Daoy (cell line): Measurements from ENCODE around the gene ALDH1L1. TPM values are rescaled to one million over a fixed set of nuclear protein-coding genes. Genes with fewer than 3 reads are reported as not detected.

Source experiments
- DNase-seq: peaks from one replicate; pipeline ENCODE4 v3.0.0-alpha.2; 2015; ENCODE audit warnings: low read depth
- total RNA-seq: library from RNA; depleted of rRNA; stranded (reverse); fragments of >200 nt; shearing (Covaris generic); gene quantifications from 2 replicates; pipeline ENCODE4 v1.2.3, GENCODE V29; 2014; rRNA removed

Gene ALDH1L1
- 0.11 TPM in 1 of 2 replicates, not detected in the other for total RNA-seq

GRCh38 chr3:126180477-126181397, at the start of gene ALDH1L1:
Gene ALDH1L1 (minus strand): TSS chr3:126180586. CDS start chr3:126160979, 19,607 bp downstream.
- peak; percentile 81 for DNase-seq

DNA sequence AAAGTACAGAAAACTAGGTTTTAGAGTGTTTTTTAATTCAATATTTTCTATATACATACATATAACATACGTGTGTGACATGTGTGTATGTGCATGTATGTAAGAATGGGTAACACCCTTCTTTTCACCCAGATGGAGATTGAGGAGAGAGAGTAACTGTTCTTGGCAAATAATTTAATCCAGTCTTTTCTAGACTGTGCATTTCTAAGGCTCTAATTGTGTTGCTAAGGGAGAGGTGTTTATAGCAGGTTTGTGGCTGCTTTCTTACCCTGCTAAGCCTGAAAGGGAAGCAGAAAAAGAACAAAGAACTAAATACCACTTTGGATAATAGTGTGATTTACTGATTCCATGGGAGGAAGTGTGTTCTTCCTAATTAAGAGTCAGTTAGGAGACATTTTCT, 46.0 kb upstream of the ALDH1L1 start:
- no peak for DNase-seq

DNA sequence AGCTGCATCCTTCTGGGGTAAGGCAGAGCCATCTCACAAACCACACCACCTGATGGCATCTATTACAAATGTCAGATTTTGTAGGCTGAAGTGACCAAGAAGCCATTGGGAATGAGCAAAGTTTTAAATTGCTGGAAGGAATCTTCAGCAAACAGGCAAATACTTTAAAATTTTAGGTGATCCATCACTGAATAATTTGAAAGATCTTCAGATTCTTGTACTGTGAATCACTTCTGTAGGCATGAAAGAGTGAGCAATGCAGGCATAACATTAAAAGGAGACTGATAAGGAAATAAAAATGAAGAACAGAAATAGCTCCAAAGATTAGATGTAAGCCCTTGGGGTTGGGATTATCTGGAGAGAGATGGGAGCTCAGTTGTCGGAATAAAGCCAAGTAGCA, 36.0 kb upstream of the ALDH1L1 start:
- no peak for DNase-seq

DNA sequence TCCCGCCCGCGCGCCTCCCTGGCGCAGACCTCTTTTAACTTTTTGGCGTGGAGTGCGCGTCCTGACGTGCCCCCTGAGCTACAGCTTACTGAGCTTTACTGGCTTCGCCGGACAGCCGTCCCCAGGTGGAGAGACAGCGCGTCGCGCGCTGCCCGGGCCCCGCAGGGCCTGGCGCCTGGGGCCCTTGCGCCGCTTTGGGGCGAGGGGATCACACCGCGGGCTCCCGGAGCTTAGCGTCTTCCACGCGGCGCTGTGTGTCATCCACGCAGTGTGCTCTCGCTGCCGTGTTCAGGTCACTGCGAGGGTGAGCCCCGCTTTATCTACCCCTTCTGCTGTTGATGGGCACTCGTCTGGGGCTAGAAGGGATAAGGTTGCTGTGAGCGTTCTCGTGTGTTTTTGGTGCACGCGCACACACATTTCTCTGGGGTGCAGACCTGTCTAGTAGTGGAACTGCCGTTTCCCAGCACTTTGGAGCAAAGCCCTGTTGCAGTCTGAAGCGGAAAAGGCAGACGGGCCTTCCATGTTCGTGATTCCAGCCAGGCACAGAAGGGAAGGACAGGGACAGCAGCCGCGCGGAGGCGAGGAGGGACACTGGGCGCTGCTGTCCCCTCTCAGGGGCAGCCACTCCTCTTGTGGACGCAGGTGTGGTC, 33.1 kb upstream of the ALDH1L1 start:
- no peak for DNase-seq

- DNase-seq: peak; percentile 74
These were observed 32.4 kb upstream of the ALDH1L1 start for GRCh38 chr3:126212620-126213378.

GRCh38 chr3:126212250-126212619, 31.8 kb upstream of the ALDH1L1 start:
- no peak for DNase-seq

- no peak for DNase-seq
These were observed 31.2 kb upstream of the ALDH1L1 start for GRCh38 chr3:126211569-126211968.

DNA sequence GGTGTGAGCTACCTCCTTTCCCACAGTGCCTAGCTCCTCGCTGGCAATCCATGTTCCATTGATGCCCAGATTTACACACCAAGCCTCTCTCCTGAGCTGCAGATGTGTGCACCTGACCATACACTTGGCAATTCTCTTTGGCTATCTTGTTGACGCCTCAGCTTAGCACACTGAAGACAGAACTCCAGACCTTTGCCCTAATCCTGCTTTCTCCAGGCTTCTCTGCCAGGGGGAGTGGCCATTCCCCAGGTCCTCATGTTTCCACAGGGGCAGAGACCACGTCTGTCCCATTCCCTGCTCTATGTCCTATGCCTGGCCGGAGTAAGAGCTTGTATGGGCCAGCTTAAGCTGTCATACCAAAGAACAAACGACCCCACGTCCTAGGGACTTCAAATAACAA, 30.2 kb upstream of the ALDH1L1 start:
- DNase-seq: no peak

DNA sequence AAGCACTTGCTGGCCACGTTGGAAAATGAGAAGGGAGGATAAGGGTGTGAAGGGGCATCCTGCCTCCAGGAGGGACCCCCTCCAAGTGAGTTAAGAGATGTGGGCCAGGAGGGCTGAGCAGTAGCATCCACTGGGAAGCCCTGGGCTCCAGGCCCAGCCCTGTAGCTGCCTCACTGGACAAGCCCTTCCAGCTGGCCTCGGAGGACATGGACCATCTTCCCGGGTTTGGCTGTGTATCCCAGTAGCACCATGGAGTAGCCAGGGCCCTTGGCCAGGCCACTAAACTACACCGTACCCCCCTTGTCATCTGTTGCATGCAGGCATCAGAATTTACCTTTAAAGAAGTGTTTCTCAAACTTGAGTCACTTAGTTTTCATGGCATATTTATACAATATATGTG, 29.4 kb upstream of the ALDH1L1 start:
- DNase-seq: no peak

DNA sequence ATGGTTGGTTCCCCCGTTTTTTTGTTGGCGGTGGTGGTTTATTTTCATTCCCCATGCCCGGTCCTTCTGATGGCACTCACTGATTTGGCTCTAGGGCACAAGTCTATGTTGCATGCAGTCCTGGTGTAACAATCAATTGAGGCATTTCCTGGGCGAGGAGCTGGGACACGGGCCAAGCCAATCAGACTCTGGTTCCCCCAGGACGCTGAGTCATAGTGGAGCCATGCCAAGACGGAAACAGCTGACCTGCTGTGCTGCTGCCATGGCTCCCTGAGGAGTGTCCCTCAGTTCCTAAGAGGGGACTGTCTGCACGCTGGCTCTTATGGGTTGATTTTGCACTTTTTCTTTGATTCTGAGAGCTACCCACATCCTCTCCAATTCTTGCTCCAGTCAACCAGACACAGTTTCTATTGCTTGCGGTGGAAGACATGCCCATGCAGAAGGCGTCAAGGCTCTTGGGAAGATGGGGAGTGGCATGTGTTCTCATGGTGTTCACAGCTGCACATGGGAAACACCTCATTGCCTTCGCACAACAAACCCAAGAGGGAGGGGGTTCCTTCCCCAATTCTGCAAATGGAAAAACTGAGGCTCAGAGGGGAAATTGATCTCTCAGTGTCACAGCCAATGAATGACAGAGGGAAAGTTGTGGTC, 28.3 kb upstream of the ALDH1L1 start:
- peak; percentile 97 for DNase-seq

GRCh38 chr3:126208182-126208581, 27.8 kb upstream of the ALDH1L1 start:
- peak; percentile 35 for DNase-seq

DNA sequence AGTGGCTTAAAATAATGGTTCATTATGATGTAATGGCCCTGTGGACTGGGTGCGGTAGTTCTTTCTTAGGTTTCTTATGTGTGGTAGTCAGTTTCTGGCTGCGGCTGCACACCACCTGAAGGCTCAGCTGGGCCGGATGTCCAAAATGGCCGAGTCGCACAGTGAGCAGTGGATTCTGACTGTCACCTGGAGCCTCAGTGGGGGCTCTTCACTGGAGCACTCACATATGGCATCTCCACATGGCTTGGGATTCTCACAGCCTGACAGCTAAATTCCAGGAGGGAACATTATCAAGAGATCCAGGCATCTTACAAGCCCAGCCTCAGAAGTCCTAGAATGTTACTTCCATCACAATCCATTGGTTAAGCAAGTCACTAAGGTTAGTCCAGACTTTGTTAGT, 26.8 kb upstream of the ALDH1L1 start:
- no peak for DNase-seq

DNA sequence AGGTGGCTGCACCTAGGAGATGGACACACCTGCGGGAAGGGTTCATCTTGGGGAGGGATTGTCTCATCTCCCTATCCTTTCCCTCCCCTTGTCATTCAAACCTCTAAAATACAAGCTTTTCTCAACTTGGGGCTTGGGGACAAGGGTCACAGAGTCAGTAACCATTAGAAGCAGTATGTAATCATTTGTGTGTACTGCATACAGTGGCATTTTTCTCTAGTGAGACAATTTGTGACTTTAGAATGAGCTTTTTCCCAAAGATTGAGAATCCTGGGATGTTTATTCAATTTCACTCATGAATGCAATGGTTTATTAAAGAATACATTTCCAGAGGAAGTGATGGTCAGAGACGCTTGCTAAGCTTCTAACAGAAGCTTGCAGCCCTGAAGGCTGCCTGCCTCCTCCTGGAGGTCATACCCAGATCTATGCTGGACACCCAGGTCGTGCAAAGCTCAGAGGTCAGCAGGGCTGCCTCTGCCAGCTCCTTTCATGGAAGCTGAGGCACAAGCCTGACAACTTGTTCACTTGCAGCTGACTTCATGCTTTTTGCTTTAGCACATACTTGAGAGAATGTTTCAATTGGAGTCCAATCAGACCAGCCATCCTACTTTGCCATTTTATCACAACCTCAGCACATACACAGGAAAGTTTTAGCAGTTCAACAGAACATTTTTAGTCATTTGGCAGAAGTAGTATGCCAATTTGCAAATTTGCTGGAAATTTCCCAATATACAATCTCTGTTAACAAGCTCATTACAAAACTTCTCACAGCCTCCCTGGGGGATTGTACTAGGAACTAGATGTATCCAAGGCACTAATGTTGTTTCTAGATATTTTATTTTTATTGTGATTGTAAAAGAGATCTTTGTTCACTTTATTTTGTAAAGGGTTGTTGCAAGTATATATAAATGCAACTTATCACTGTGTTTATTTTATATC, 25.6 kb upstream of the ALDH1L1 start:
- no peak for DNase-seq

- DNase-seq: no peak
These were observed 22.3 kb upstream of the ALDH1L1 start for GRCh38 chr3:126202680-126203079.

GRCh38 chr3:126202276-126202675, 21.9 kb upstream of the ALDH1L1 start:
- no peak for DNase-seq

DNA sequence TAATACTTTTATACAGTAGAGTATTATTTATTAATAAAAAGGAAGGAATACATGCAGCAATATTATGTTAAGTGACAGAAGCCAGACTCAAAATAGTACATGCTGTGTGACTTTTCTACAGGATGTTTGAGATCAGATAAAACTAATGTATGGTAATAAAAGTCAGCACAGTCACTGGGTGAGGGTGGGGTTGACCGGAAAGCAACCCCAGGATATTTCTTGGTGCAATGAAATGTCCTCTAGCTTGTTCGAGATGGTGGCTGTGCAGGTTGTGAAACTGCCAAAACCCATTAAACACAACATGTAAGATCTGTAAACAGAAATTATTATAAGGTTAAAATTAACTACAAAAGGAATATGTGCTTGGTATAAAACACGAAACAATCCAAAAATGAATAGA, 20.8 kb upstream of the ALDH1L1 start:
- DNase-seq: no peak

DNA sequence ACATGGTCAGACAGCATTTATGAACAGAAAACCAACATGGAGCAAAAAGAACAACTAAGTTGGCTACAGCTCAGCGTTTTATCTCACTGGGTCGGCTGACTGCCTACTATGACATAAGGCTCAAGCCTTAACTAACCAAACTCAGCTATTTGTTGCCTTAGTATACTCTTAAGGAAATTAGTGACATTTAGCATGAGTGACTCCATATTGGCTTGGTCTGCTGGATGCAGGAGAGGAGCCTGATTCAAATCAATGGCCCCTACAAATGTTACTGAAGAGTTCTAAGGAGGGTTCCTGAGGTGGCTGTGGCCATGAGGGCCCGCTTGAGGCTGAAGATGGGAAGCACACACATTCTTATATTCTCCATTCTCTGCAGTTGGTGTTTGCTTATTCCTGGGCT, 20.1 kb upstream of the ALDH1L1 start:
- DNase-seq: no peak

GRCh38 chr3:126199256-126199655, 18.9 kb upstream of the ALDH1L1 start:
- no peak for DNase-seq

GRCh38 chr3:126197854-126198584, 17.6 kb upstream of the ALDH1L1 start:
- peak; percentile 80 for DNase-seq

GRCh38 chr3:126197343-126197742, 17.0 kb upstream of the ALDH1L1 start:
- no peak for DNase-seq
